Peyer's patch (tissue), 4 donors: ENCODE measurements around the gene VASN.

Experiments used
- POLR2A ChIP-seq, 2 donors: fragments of 450-650 bp; IDR thresholded peaks; one replicate each; pipeline ENCODE4 v1.5.1; 2017; ENCODE audit warnings: antibody characterized with exemption in 2 of 2, mild to moderate bottlenecking in 2 of 2, moderate library complexity in 2 of 2
- TF ChIP-seq, protein P1 (sequence below), 6 experiments: fragments of 450-650 bp in 4 of 6; fragments of 200-600 bp in 2 of 6; sonication (generic) in 1 of 6; IDR thresholded peaks; one replicate each; pipeline ENCODE4 v1.5.1; 2017 to 2019; ENCODE audit warnings: antibody characterized with exemption in 6 of 6, mild to moderate bottlenecking in 3 of 6, moderate library complexity in 1 of 6

DNA sequence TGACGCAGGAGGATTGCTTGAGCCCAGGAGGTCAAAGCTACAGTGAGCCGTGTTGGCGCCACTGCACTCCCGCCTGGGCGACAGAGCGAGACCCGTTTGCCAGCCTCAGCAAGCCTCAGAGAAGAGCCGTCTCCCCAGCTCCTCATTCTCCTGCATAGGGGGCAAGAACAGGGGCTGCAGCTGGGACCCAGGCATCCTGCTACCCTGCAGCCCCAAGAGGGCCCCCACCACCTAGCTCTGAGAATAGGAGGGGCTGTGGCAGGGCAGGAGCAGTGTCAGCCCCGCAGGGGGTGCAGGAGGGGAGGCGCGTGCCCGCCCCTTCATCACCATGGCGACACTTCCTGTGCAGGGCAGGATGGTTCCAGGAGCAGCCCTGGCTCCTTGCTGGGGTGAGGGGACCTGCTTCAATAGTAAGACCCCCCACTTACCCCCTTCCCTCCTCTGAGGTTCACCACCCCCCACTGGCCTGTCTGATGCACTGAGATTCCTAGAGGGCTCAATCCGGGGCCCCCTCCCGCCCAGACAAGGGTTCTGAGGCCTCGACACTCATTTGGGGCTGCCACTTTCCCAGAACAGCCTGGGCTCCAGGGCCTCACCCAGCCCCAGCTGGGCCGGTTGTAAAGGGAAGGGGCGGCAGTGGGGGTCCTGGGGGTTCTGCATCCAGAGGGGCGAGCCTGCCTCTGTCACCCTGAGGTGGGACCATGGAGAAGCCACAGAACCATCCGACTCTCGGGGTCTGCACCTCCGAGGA lies 20.2 kb downstream of the VASN start:
- TF ChIP-seq, protein P1, sequence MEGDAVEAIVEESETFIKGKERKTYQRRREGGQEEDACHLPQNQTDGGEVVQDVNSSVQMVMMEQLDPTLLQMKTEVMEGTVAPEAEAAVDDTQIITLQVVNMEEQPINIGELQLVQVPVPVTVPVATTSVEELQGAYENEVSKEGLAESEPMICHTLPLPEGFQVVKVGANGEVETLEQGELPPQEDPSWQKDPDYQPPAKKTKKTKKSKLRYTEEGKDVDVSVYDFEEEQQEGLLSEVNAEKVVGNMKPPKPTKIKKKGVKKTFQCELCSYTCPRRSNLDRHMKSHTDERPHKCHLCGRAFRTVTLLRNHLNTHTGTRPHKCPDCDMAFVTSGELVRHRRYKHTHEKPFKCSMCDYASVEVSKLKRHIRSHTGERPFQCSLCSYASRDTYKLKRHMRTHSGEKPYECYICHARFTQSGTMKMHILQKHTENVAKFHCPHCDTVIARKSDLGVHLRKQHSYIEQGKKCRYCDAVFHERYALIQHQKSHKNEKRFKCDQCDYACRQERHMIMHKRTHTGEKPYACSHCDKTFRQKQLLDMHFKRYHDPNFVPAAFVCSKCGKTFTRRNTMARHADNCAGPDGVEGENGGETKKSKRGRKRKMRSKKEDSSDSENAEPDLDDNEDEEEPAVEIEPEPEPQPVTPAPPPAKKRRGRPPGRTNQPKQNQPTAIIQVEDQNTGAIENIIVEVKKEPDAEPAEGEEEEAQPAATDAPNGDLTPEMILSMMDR (IDR thresholded peaks at IDR 0.05), result no peak
- no peak for TF ChIP-seq POLR2A (IDR thresholded peaks at IDR 0.05)
